NCI-H1930 (cell line): ENCODE results near the gene SMPX.

Experiments
- DNase-seq, 2 experiments: peaks; one replicate each; lab custom pipeline; 2025; lab: John Stamatoyannopoulos, UW

Gene SMPX

DNA sequence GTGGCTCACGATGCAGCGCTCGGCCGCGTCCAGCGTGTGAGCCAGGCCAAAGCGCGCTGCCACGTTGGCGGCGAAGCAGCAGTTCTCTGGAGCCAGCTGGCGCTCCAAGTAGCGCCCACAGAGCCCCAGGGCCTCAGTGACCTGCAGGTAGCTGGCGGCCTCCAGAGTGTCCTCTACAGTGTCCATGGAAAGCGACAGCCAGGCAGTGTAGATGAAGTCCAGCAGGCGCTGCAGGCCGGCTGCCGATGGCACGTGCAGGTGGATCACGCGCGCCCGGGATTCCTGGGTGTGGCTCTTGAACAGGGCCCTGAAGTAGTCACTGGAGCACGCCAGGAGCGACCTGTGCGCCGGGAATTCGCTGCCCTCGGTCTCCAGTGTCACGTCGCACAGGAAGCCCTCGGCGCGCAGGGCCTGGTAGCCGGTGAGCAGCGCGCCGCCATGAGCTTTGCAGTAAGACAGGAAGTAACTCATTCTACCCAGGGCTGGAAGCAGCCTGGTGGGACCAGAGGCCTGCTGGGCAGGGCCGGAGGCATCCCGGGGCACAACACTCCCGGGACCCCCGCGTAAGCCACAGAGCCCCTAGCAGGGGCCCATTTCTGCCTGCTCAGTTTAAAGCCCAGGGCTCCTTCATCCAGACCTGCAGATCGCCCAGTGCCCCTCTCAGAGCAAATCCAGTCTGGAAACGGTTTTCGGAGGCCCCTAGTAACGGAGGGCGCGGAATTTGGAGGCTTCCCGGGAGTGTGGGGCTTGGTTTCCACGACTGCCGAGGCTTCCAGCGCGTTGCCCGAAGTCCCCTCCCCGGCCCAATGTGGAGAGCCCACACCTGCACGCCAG is 100.4 kb downstream of the SMPX start:
- no peak for DNase-seq

DNA sequence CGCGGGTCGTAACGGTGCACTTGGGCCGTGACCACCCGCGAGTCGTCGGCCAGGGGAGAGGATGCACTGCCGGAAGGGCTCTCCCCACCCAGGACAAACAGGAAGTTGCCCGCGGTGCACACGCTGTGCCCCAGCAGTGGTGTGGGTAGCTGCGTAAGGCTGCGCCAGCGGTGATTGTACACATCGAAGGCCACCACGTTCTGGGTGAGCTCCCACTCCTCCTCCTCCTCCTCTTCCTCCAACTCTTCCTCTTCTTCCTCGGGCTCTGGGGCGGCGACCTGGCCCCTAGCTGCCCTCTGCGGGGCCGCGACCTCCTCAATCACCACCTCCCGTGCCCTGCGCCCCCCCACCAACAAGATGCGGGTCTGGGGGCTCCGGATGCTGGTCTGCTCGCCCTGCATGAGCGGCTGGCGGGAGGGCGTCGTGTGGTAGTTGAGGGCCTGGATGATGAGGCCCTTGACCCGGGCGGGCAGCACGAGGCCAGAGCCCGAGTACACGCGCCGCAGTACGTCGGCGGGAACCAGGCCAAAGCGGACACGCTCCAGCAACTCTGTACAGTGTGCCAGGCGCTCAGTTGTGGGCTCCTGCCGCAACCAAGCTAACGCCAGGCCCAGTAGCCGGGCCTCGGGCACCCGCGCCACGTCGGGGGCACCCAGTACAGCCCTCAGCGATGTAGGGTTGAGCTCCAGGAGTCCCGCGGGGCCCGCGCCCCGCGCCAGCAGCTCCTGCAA is 101.2 kb downstream of the SMPX start:
- DNase-seq = no peak
